GM18526 (cell line): ENCODE results near the gene RAD54L.
A peak's percentile ranks its signal among the peaks of the same experiment; 100 is the strongest.

Experiments
- POLR2A ChIP-seq: IDR thresholded peaks from 3 replicates; pipeline ENCODE4 v1.6.1; 2011; ENCODE audit not compliant: insufficient read length; ENCODE audit errors: extremely low read depth

Gene RAD54L

GRCh38 chr1:46221749-46222148 is 25.8 kb upstream of the RAD54L start:
- no peak for TF ChIP-seq POLR2A

- TF ChIP-seq POLR2A = no peak
Observed at GRCh38 chr1:46223472-46223943, 24.1 kb upstream of the RAD54L start.

- TF ChIP-seq POLR2A = no peak
Observed at GRCh38 chr1:46224966-46225365, 22.6 kb upstream of the RAD54L start.

- no peak for TF ChIP-seq POLR2A
Observed at GRCh38 chr1:46236882-46237281, 10.7 kb upstream of the RAD54L start.

GRCh38 chr1:46242918-46243317 is 4.6 kb upstream of the RAD54L start:
- TF ChIP-seq POLR2A = no peak

- no peak for TF ChIP-seq POLR2A
Observed at GRCh38 chr1:46244656-46245371, 2.7 kb upstream of the RAD54L start.

GRCh38 chr1:46246548-46247435 is 771 bp upstream of the RAD54L start:
- TF ChIP-seq POLR2A = peak; percentile 20

- TF ChIP-seq POLR2A = no peak
Observed at GRCh38 chr1:46248122-46248920, 758 bp downstream of the RAD54L start.

GRCh38 chr1:46254668-46255067 is 7.1 kb downstream of the RAD54L start:
- no peak for TF ChIP-seq POLR2A

- TF ChIP-seq POLR2A = no peak
Observed at GRCh38 chr1:46256523-46256922, 9.0 kb downstream of the RAD54L start.

GRCh38 chr1:46262508-46262907 is 14.9 kb downstream of the RAD54L start:
- no peak for TF ChIP-seq POLR2A

GRCh38 chr1:46263146-46263545 is 15.6 kb downstream of the RAD54L start:
- no peak for TF ChIP-seq POLR2A

GRCh38 chr1:46268578-46268977 is 21.0 kb downstream of the RAD54L start:
- TF ChIP-seq POLR2A = no peak

- no peak for TF ChIP-seq POLR2A
Observed at GRCh38 chr1:46274225-46275029, 26.9 kb downstream of the RAD54L start.

- TF ChIP-seq POLR2A = no peak
Observed at GRCh38 chr1:46275030-46275337, 27.4 kb downstream of the RAD54L start.
